ENCODE measurements around the gene NBL1. TPM values are rescaled to one million over a fixed set of nuclear protein-coding genes. Genes with fewer than 3 reads are reported as not detected.

Gene NBL1
- total RNA-seq, 3 donors from 2014 or later = 320 to 457 (median 426) TPM

DNA sequence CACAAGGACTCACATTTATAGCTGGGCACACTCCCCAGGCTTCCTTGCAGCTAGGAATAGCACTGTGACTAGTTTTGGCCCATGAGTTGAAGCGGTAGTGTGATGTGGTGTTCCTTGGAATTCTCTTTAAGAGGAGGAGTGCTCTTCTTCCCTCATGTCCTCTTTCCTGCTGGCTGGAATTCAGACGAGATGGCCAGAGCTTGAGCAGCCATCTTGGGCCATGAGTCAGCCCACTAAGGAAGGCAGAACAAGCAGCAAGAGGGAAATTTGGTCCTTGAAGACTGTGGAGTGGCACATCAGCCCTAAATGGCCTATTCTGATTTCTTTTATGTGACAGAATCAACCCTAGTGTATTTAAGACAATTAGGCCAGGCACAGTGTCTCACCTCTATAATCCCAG is 40.6 kb downstream of the NBL1 start:
- TF ChIP-seq CTCF (IDR thresholded peaks at IDR 0.05) = no peak
- no peaks in the 10 kb centered on the region for H3K9me3 ChIP-seq
- H3K36me3 ChIP-seq (ENCODE audit: low read depth) = no peaks in the 10 kb centered on the region
- ATAC-seq (no peak), DNase-seq (no peak)
- no peaks in the 10 kb centered on the region for H3K4me1 ChIP-seq (ENCODE audit: low read depth)
- intact Hi-C loops (cut with DNase I, micrococcal nuclease) = no loop called here
- H3K4me3 ChIP-seq = no peak overlapping the region

GRCh38 chr1:19685994-19686393 is 41.9 kb downstream of the NBL1 start:
- ATAC-seq (no peak), DNase-seq (no peak)
- H3K4me1 ChIP-seq (ENCODE audit: low read depth) = no peaks in the 10 kb centered on the region
- no peak for TF ChIP-seq CTCF (IDR thresholded peaks at IDR 0.05)
- intact Hi-C loops (cut with DNase I, micrococcal nuclease) = no loop called here
- no peaks in the 10 kb centered on the region for H3K36me3 ChIP-seq (ENCODE audit: low read depth)
- H3K4me3 ChIP-seq = no peak overlapping the region
- H3K9me3 ChIP-seq = no peaks in the 10 kb centered on the region

GRCh38 chr1:19687414-19687813 is 43.3 kb downstream of the NBL1 start:
- no peak for ATAC-seq
- DNase-seq = no peak
- H3K4me3 ChIP-seq = no peak overlapping the region
- H3K36me3 ChIP-seq (ENCODE audit: low read depth) = no peaks in the 10 kb centered on the region
- H3K9me3 ChIP-seq = no peaks in the 10 kb centered on the region
- H3K4me1 ChIP-seq (ENCODE audit: low read depth) = no peaks in the 10 kb centered on the region
- intact Hi-C loops (cut with DNase I, micrococcal nuclease) = no loop called here
- no peak for TF ChIP-seq CTCF (IDR thresholded peaks at IDR 0.05)

DNA sequence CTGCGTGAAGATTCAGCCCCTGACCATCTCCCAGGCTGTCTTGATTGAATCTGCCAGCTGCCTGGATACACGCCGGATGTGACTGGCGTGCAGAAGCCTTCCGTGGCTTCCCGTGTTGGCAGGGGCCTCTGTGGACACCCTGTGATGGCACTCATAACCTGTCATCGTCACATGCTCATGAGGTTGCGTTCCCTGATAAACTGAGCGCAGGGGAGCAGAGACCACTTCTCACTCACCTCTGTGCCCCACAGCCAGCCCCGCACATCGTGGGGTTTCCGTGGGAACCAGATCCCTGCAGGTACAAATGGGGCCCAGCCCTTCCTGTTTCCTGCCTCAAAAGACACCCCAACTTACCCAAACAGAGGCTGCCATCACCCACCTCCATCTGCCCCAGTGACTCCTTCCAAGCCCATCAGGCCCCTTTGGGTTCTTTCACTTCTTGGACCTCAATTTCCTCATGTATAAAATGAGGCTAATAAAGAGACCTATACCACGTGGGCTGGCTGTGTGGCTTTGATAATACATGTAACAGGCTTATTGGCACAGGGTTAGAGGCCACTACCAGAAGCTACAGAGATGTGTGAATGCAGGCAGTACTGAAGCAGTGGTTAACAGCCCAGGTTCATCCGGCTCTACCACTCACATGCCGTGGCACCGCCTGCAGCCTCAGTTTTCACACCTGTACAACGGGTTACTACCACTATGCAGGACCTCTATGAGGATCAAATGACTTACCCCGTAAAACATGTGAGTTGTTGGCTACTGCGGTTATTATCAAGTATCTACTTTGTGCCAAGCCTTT is 44.1 kb downstream of the NBL1 start:
- no peaks in the 10 kb centered on the region for H3K36me3 ChIP-seq (ENCODE audit: low read depth)
- no peaks in the 10 kb centered on the region for H3K9me3 ChIP-seq
- peak in 1 of 3 donors; percentile 9 for DNase-seq
- no peak for TF ChIP-seq CTCF (IDR thresholded peaks at IDR 0.05)
- no peaks in the 10 kb centered on the region for H3K4me1 ChIP-seq (ENCODE audit: low read depth)
- peak; percentile 54 for ATAC-seq
- intact Hi-C loops (cut with DNase I, micrococcal nuclease) = no loop called here
- H3K4me3 ChIP-seq = no peak overlapping the region

DNA sequence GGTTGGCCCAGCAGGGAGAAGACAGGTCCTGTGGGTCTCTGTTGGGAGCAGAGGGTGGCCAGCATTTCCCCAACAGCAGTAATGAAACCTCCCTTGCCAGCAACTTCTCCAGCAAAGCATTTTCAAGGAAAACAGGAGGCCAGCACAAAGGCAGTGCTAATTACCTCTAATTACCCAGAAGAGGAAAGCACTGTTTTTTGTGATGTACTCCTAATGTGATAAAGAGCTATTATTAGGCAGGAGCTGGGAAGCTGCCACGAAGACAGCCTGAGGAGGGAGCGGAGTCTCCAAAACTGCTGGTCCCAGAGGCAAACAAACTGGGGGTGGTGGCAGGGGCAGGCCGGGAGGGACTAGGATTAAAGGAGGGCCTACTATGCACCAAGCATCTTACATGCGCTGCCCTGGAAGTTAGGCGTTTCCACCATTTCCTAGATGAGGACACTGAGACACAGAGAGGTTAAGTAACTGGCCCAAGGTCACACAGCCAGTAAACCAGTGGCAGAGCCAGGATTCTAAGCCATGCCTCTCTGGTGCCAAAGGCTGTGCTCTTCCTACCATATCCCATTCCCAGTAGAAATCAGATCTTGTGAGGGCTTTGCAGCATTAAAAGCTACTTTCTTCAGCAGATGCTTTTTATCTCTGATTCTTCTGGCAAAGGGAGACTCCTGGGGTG is 45.1 kb downstream of the NBL1 start:
- intact Hi-C loops (cut with DNase I, micrococcal nuclease) = no loop called here
- H3K36me3 ChIP-seq (ENCODE audit: low read depth) = no peaks in the 10 kb centered on the region
- H3K4me3 ChIP-seq = no peak overlapping the region
- no peak for TF ChIP-seq CTCF (IDR thresholded peaks at IDR 0.05)
- ATAC-seq (no peak), DNase-seq (no peak)
- no peaks in the 10 kb centered on the region for H3K9me3 ChIP-seq
- no peaks in the 10 kb centered on the region for H3K4me1 ChIP-seq (ENCODE audit: low read depth)
